Loucy (cell line): ENCODE measurements around the gene TMEM247.

ENCODE experiments used
- H2AFZ ChIP-seq: fragments of 200-600 bp; sonication (generic); 2 replicates; pipeline ENCODE4 v1.6.0; 2016; ENCODE audit warnings: antibody characterized with exemption, mild to moderate bottlenecking, low read length, moderate library complexity
- H3F3A ChIP-seq: fragments of 200-600 bp; 2 replicates; pipeline ENCODE4 v1.6.0; 2016; ENCODE audit warnings: antibody characterized with exemption, low read depth, mild to moderate bottlenecking
- H3K27me3 ChIP-seq: fragments of 200-600 bp; sonication (generic); 2 replicates; pipeline ENCODE4 v1.6.1; 2014; ENCODE audit warnings: low read length, mild to moderate bottlenecking; ENCODE audit not compliant: insufficient read depth, poor library complexity, severe bottlenecking
- H3K36me3 ChIP-seq: fragments of 200-600 bp; sonication (generic); 2 replicates; pipeline ENCODE4 v1.6.1; 2016; ENCODE audit warnings: low read length; ENCODE audit not compliant: insufficient read depth
- H3K4me1 ChIP-seq: fragments of 200-600 bp; sonication (generic); 2 replicates; pipeline ENCODE4 v1.5.1; 2014; ENCODE audit warnings: low read length, mild to moderate bottlenecking; ENCODE audit not compliant: insufficient read depth, poor library complexity, severe bottlenecking
- H3K4me2 ChIP-seq: fragments of 200-600 bp; sonication (generic); 2 replicates; pipeline ENCODE4 v1.6.0; 2014; ENCODE audit warnings: antibody characterized with exemption, low read length, low read depth, mild to moderate bottlenecking; ENCODE audit not compliant: poor library complexity, severe bottlenecking
- H3K4me3 ChIP-seq: fragments of 200-600 bp; sonication (generic); 2 replicates; pipeline ENCODE4 v1.5.1; 2014; ENCODE audit warnings: low read length, mild to moderate bottlenecking, mixed read lengths; ENCODE audit not compliant: poor library complexity, severe bottlenecking
- H3K79me2 ChIP-seq: fragments of 200-600 bp; sonication (generic); 2 replicates; pipeline ENCODE4 v1.6.1; 2014; ENCODE audit warnings: low read length; ENCODE audit not compliant: insufficient read depth
- H3K9ac ChIP-seq: fragments of 200-600 bp; sonication (generic); 2 replicates; pipeline ENCODE4 v1.6.0; 2014; ENCODE audit warnings: mild to moderate bottlenecking, low read depth, low read length, moderate library complexity; ENCODE audit not compliant: poor library complexity, severe bottlenecking
- H3K9me2 ChIP-seq: fragments of 200-600 bp; sonication (generic); replicated peaks from 2 replicates; pipeline ENCODE4 v1.6.1; 2016; ENCODE audit warnings: low read depth, low read length, mixed read lengths
- H3K9me3 ChIP-seq: fragments of 200-600 bp; sonication (generic); 2 replicates; pipeline ENCODE4 v1.6.1; 2014; ENCODE audit warnings: mild to moderate bottlenecking, antibody characterized with exemption, low read length, low read depth; ENCODE audit not compliant: insufficient read depth
- H4K20me1 ChIP-seq: fragments of 200-600 bp; sonication (generic); 2 replicates; pipeline ENCODE4 v1.6.0; 2014; ENCODE audit warnings: antibody characterized with exemption, low read length, mild to moderate bottlenecking; ENCODE audit not compliant: insufficient read depth, poor library complexity, severe bottlenecking
- CTCF ChIP-seq: fragments of 200-600 bp; sonication (generic); conservative IDR thresholded peaks from 2 replicates; pipeline ENCODE4 v1.5.1; 2014; ENCODE audit warnings: mild to moderate bottlenecking, antibody characterized with exemption, low read length
- EZH2phosphoT487 ChIP-seq: fragments of 200-600 bp; IDR thresholded peaks from 2 replicates; pipeline ENCODE4 v1.6.1; 2018; ENCODE audit warnings: antibody characterized with exemption, mild to moderate bottlenecking, moderate library complexity, borderline replicate concordance

The TMEM247 gene

GRCh38 chr2:46431481-46432235, 47.7 kb upstream of the TMEM247 start:
- H3K9me2 ChIP-seq: no peaks in the 10 kb centered on the region
- no peaks in the 10 kb centered on the region for H3K9me3 ChIP-seq
- H2AFZ ChIP-seq: no peak overlapping the region
- peaks cover 52% of the 10 kb centered on the region for H3K4me1 ChIP-seq
- H3K4me2 ChIP-seq: peak overlapping the region; percentile 37
- no peaks in the 10 kb centered on the region for H3F3A ChIP-seq
- no peaks in the 10 kb centered on the region for H4K20me1 ChIP-seq
- H3K36me3 ChIP-seq: no peaks in the 10 kb centered on the region
- H3K4me3 ChIP-seq: no peak overlapping the region
- H3K79me2 ChIP-seq: no peaks in the 10 kb centered on the region
- no peak overlapping the region for H3K9ac ChIP-seq
- TF ChIP-seq CTCF: no peak; the same call in 1 of the 2 replicates
- no peak for TF ChIP-seq EZH2phosphoT487
- H3K27me3 ChIP-seq: no peaks in the 10 kb centered on the region

DNA sequence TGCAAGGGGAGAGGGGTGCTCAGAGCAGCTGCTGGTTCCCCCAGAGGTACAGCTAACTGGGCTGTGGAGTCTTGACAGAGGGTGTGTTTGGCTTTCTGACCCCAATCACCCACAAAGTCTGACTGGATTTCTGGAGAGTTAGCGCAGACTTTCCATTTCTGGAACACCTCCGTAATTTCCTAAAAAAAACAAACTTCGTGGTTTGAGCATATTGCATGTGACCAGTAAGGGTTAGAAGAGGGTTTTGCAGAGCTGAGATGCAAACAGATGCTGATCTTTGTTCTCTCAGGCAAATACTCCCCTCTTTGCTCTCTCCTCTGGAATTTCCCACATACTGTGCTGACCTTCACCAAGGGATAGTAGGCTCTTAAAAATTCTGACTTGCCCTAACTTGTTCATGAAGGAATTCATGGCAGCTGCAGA, 44.5 kb upstream of the TMEM247 start:
- Histone ChIP-seq H3F3A (no peaks in the 10 kb centered on the region), H3K9me3 (no peaks in the 10 kb centered on the region), H2AFZ (no peak overlapping the region), H3K9ac (no peak overlapping the region), H3K4me3 (no peak overlapping the region), H3K4me2 (peak overlapping the region; percentile 7), H3K79me2 (no peaks in the 10 kb centered on the region), H3K9me2 (no peaks in the 10 kb centered on the region), H3K36me3 (no peaks in the 10 kb centered on the region), H3K4me1 (peaks cover 73% of the 10 kb centered on the region), H3K27me3 (no peaks in the 10 kb centered on the region), H4K20me1 (no peaks in the 10 kb centered on the region)
- no peak for TF ChIP-seq EZH2phosphoT487
- TF ChIP-seq CTCF: no peak

DNA sequence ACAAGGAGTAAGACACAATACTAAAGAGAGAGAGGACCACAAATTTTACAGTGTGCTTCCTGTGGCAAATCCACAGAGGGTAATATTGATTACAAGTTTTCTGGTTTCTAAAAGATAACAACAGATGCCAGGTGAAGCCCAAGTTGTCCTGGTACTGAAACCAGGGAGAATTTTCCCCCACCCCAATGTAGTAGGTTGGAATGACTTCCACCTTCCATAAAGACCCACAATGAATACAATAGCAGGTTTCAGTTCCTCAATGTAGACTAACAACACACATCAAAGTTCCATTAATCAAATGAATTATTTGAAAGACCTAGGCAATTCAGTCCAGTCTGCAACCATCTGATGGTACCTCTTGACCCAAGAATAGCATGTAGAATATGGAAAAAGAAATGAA, 44.0 kb upstream of the TMEM247 start:
- Histone ChIP-seq H3K9me3 (no peaks in the 10 kb centered on the region), H3K79me2 (no peaks in the 10 kb centered on the region), H3F3A (no peaks in the 10 kb centered on the region), H3K9ac (no peak overlapping the region), H3K4me3 (no peak overlapping the region), H2AFZ (no peak overlapping the region), H3K4me1 (peaks cover 77% of the 10 kb centered on the region), H3K9me2 (no peaks in the 10 kb centered on the region), H3K4me2 (peak overlapping the region; percentile 7), H3K27me3 (no peaks in the 10 kb centered on the region), H4K20me1 (no peaks in the 10 kb centered on the region), H3K36me3 (no peaks in the 10 kb centered on the region)
- TF ChIP-seq CTCF: no peak
- TF ChIP-seq EZH2phosphoT487: no peak
